ENCODE measurements around the gene COL25A1. TPM values are rescaled to one million over a fixed set of nuclear protein-coding genes. Genes with fewer than 3 reads are reported as not detected.
A peak's percentile ranks its signal among the peaks of the same experiment; 100 is the strongest.

COL25A1 gene
- total RNA-seq, 1 experiment from 2014 or later = 4.2 TPM

DNA sequence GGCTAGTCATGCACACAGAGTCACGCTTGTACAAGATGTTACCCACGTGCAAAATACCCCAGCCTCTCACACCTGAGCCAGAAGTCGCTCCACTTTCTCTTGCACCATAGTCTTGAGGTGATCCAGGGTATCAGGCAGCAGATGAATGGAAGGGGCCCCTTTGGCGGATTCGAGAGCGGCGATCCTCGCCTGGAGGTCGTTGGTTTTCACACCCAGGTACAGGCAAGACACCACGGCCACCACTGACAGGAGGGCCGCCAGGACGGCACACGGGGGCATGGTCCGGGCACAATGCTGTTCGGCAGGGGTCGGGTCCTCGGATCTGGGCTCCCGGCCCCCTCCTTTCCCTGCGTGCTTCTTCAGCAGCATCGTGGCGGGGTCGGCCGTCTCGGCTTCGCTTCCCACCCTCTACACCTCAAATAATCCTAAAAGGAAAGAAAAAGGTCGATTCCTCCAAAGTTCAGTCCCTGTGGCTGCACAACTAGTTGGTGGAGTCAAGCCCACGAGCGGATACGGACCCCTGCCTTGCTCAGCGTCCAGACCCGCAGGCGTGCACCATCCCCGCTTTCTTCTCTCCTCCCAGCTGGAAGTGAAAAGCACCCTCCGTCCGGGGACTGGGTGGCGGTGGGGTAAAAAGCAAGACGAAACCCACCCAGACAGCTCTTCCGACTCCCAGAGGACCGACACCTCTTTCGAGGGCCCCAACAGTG, 652 bp downstream of the COL25A1 start:
- H3K9me3 ChIP-seq (ENCODE audit: control insufficient read depth, low read depth, low read length) = no peaks in the 10 kb centered on the region
- WGBS (ENCODE audit: extremely low coverage, insufficient read length, low lambda C conversion rate) = no CpG with 5 or more reads among the region's 40 CpGs
- H4K91ac ChIP-seq (ENCODE audit: insufficient read length, low read depth, low read length) = no peak overlapping the region
- Mint-ChIP-seq H3K9me3 (no peaks in the 10 kb centered on the region), H3K27ac (no peak overlapping the region), H3K4me1 (peaks cover 9 to 16% of the 10 kb centered on the region in 2 experiments), H3K36me3 (ENCODE audit: insufficient read depth in 1 of 3, low read depth in 3 of 3) (no peaks in the 10 kb centered on the region; a peak in 1 of 7 replicates), H3K27me3 (ENCODE audit: low read depth) (peaks cover 50% of the 10 kb centered on the region), H3K4me3 (peak overlapping the region; percentile 71 to 82)
- no peak overlapping the region for H2BK15ac ChIP-seq (ENCODE audit: low read depth, low read length)
- H2BK20ac ChIP-seq (ENCODE audit: low read depth, low read length, poor library complexity, severe bottlenecking) = no peak overlapping the region
- no peaks in the 10 kb centered on the region for H3K4me1 ChIP-seq (ENCODE audit: insufficient read depth, low read length)
- H3K4ac ChIP-seq (ENCODE audit: low read depth, low read length) = no peak overlapping the region
- H3K14ac ChIP-seq (ENCODE audit: insufficient read depth, low read length) = no peak overlapping the region
- H2BK120ac ChIP-seq (ENCODE audit: low read depth, low read length, poor library complexity, severe bottlenecking) = no peak overlapping the region
- peak overlapping the region; percentile 85 for H3K4me2 ChIP-seq (ENCODE audit: insufficient read depth, insufficient read length, low read length)
- no peak overlapping the region for H3K23ac ChIP-seq (ENCODE audit: insufficient read length, low read depth, low read length)
- peaks cover 12% of the 10 kb centered on the region for H3K23me2 ChIP-seq (ENCODE audit: insufficient read length, low read depth, low read length, poor library complexity, severe bottlenecking)
- H3K56ac ChIP-seq (ENCODE audit: insufficient read length, low read depth, low read length) = no peak overlapping the region
- H2BK12ac ChIP-seq (ENCODE audit: insufficient read length, low read depth, low read length) = no peak overlapping the region
- H3K79me2 ChIP-seq (ENCODE audit: insufficient read depth, low read length) = no peaks in the 10 kb centered on the region
- H2BK5ac ChIP-seq (ENCODE audit: insufficient read length, low read length) = no peak overlapping the region
- no peak overlapping the region for H2AFZ ChIP-seq (ENCODE audit: low read length)
- H3K9ac ChIP-seq (ENCODE audit: extremely low read depth, insufficient read length, low read length) = peak overlapping the region; percentile 49
- peak; percentile 46 for DNase-seq
- H4K5ac ChIP-seq (ENCODE audit: insufficient read length, low read depth, low read length) = no peak overlapping the region
- H3K27ac ChIP-seq (ENCODE audit: insufficient read length, low read depth, low read length) = no peak overlapping the region
- H4K20me1 ChIP-seq (ENCODE audit: control insufficient read depth, insufficient read depth, insufficient read length) = no peaks in the 10 kb centered on the region
- TF ChIP-seq, protein P1, sequence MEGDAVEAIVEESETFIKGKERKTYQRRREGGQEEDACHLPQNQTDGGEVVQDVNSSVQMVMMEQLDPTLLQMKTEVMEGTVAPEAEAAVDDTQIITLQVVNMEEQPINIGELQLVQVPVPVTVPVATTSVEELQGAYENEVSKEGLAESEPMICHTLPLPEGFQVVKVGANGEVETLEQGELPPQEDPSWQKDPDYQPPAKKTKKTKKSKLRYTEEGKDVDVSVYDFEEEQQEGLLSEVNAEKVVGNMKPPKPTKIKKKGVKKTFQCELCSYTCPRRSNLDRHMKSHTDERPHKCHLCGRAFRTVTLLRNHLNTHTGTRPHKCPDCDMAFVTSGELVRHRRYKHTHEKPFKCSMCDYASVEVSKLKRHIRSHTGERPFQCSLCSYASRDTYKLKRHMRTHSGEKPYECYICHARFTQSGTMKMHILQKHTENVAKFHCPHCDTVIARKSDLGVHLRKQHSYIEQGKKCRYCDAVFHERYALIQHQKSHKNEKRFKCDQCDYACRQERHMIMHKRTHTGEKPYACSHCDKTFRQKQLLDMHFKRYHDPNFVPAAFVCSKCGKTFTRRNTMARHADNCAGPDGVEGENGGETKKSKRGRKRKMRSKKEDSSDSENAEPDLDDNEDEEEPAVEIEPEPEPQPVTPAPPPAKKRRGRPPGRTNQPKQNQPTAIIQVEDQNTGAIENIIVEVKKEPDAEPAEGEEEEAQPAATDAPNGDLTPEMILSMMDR (conservative IDR thresholded peaks at IDR 0.05) = no peak
- H3K79me1 ChIP-seq (ENCODE audit: insufficient read depth, low read depth, low read length, poor library complexity, severe bottlenecking) = no peaks in the 10 kb centered on the region
- no peak overlapping the region for H3T11ph ChIP-seq (ENCODE audit: low read length)
- H4K8ac ChIP-seq (replicated peaks; ENCODE audit: insufficient read length, low read depth, low read length) = no peak overlapping the region
- H2AK5ac ChIP-seq (ENCODE audit: insufficient read length, low read length) = no peak overlapping the region
- H3K27me3 ChIP-seq (ENCODE audit: insufficient read depth, low read length) = peaks cover 9% of the 10 kb centered on the region; the same call in 1 of the 2 replicates
- H3K18ac ChIP-seq (ENCODE audit: insufficient read length, low read depth, low read length) = no peak overlapping the region
